A673 (cell line): ENCODE data around the gene OR3A3. TPM values are rescaled to one million over a fixed set of nuclear protein-coding genes. Genes with fewer than 3 reads are reported as not detected.
A peak's percentile ranks its signal among the peaks of the same experiment; 100 is the strongest.

Experiments used
- BruUV-seq: library from RNA; stranded (reverse); fragments of 400-500 nt; replicated peaks from 2 replicates; lab custom pipeline; 2021; lab: Mats Ljungman, UMichigan
- CTCF ChIA-PET: fragments of 300-600 bp; sonication (Branson Sonifier 250); formaldehyde crosslinking; loops from one replicate; lab custom pipeline; 2022; ENCODE audit warnings: antibody characterized with exemption; lab: Charles Lee
- POLR2A ChIA-PET: fragments of 300-600 bp; sonication (Branson Sonifier 250); formaldehyde crosslinking; loops from one replicate; lab custom pipeline; 2022; ENCODE audit warnings: antibody characterized with exemption; ENCODE audit not compliant: low non-redundant PET; lab: Charles Lee
- DNase-seq: peaks from one replicate; pipeline ENCODE4 v3.0.0-alpha.2; 2015; ENCODE audit warnings: low spot score
- H3K27ac ChIP-seq: fragments of 200-600 bp; sonication (generic); 2 replicates; pipeline ENCODE4 v1.5.1; 2016; ENCODE audit warnings: mixed run types, low read depth, mild to moderate bottlenecking, mixed read lengths, antibody characterized with exemption, low read length; ENCODE audit not compliant: poor library complexity, severe bottlenecking
- H3K27me3 ChIP-seq: fragments of 200-600 bp; sonication (generic); replicated peaks from 2 replicates; pipeline ENCODE4 v1.6.1; 2017; ENCODE audit warnings: mixed run types, low read depth, mild to moderate bottlenecking, mixed read lengths, antibody characterized with exemption, low read length; ENCODE audit not compliant: insufficient read depth, poor library complexity
- H3K36me3 ChIP-seq: fragments of 200-600 bp; sonication (generic); 2 replicates; pipeline ENCODE4 v1.6.1; 2016; ENCODE audit warnings: mixed run types, mild to moderate bottlenecking, mixed read lengths, antibody characterized with exemption, low read length; ENCODE audit not compliant: insufficient read depth, poor library complexity, severe bottlenecking
- H3K4me1 ChIP-seq: fragments of 200-600 bp; sonication (generic); 2 replicates; pipeline ENCODE4 v1.6.1; 2017; ENCODE audit warnings: mixed run types, mild to moderate bottlenecking, mixed read lengths, antibody characterized with exemption, low read length; ENCODE audit not compliant: insufficient read depth, poor library complexity, severe bottlenecking
- H3K4me3 ChIP-seq: fragments of 200-600 bp; sonication (generic); 2 replicates; pipeline ENCODE4 v1.5.1; 2016; ENCODE audit warnings: low read depth, mixed run types, mild to moderate bottlenecking, mixed read lengths, low read length; ENCODE audit not compliant: poor library complexity, severe bottlenecking
- H3K9me3 ChIP-seq: fragments of 200-600 bp; sonication (generic); 2 replicates; pipeline ENCODE4 v1.6.1; 2016; ENCODE audit warnings: mixed run types, low read depth, mild to moderate bottlenecking, mixed read lengths, antibody characterized with exemption, low read length; ENCODE audit not compliant: poor library complexity, severe bottlenecking
- CTCF ChIP-seq: fragments of 300-800, 200-600 bp; sonication (generic); conservative IDR thresholded peaks from 2 replicates; pipeline ENCODE4 v1.5.1; 2017; ENCODE audit warnings: low read depth, mild to moderate bottlenecking, antibody characterized with exemption, low read length, moderate library complexity, mixed read lengths
- EZH2 ChIP-seq: fragments of 200-600 bp; sonication (generic); IDR thresholded peaks from 2 replicates; pipeline ENCODE4 v1.6.1; 2017; ENCODE audit warnings: borderline replicate concordance, low read depth, mild to moderate bottlenecking, mixed read lengths, antibody characterized with exemption, low read length; ENCODE audit not compliant: poor library complexity, severe bottlenecking
- intact Hi-C: fragments of 100-400 bp; cut with micrococcal nuclease; formaldehyde crosslinking; loops from one replicate; pipeline ENCODE4 v1.10.0; 2022; ENCODE audit not compliant: unreplicated experiment
- total RNA-seq: library from RNA; stranded (reverse); gene quantifications from 2 replicates; pipeline ENCODE4 v1.2.3, GENCODE V29; 2021

OR3A3 gene
- total RNA-seq, 1 experiment from 2014 or later, result not detected

GRCh38 chr17:3438368-3438767 lies 27.2 kb downstream of the OR3A3 start:
- no peaks in the 10 kb centered on the region for H3K36me3 ChIP-seq
- ChIA-PET POLR2A (no interaction called here), CTCF (no interaction called here)
- intact Hi-C loops, result no loop called here
- no peaks in the 10 kb centered on the region for H3K9me3 ChIP-seq
- peaks cover 32% of the 10 kb centered on the region for H3K27me3 ChIP-seq
- no TSS peak for BruUV-seq
- H3K4me1 ChIP-seq, result no peaks in the 10 kb centered on the region
- DNase-seq, result no peak
- H3K27ac ChIP-seq, result no peak overlapping the region
- TF ChIP-seq EZH2 (no peak), CTCF (no peak)
- H3K4me3 ChIP-seq, result no peak overlapping the region

- no peaks in the 10 kb centered on the region for H3K9me3 ChIP-seq
- intact Hi-C loops, result no loop called here
- ChIA-PET POLR2A (no interaction called here), CTCF (no interaction called here)
- H3K27me3 ChIP-seq, result peaks cover 32% of the 10 kb centered on the region
- TF ChIP-seq CTCF, result no peak
- no peaks in the 10 kb centered on the region for H3K36me3 ChIP-seq
- H3K4me1 ChIP-seq, result no peaks in the 10 kb centered on the region
- DNase-seq, result no peak
- no peak overlapping the region for H3K27ac ChIP-seq
- H3K4me3 ChIP-seq, result no peak overlapping the region
- no TSS peak for BruUV-seq
Measured at GRCh38 chr17:3440451-3440850, 29.3 kb downstream of the OR3A3 start.

- Histone ChIP-seq H3K4me3 (no peak overlapping the region), H3K27ac (no peak overlapping the region), H3K9me3 (no peaks in the 10 kb centered on the region), H3K4me1 (no peaks in the 10 kb centered on the region), H3K36me3 (no peaks in the 10 kb centered on the region), H3K27me3 (peaks cover 5% of the 10 kb centered on the region)
- CTCF ChIA-PET, result no interaction called here
- TF ChIP-seq CTCF (0 out of 2 replicates have a peak, but pooled peaks have one; percentile 21), EZH2 (no peak)
- peak; percentile 10 for DNase-seq
- intact Hi-C loops, result no loop called here
- no TSS peak for BruUV-seq
- POLR2A ChIA-PET, result no interaction called here
Measured at GRCh38 chr17:3447625-3448024, 36.5 kb downstream of the OR3A3 start.
